IMR-90 (cell line): ENCODE measurements around the gene MAML3. TPM values are rescaled to one million over a fixed set of nuclear protein-coding genes. Genes with fewer than 3 reads are reported as not detected.
A peak's percentile ranks its signal among the peaks of the same experiment; 100 is the strongest.

ENCODE experiments used
- ATAC-seq: fragments of 200-7000 bp; cut with Tn5 transposase; 2 replicates; pipeline ENCODE4 v1.9.1; 2020; ENCODE audit warnings: low read depth, mild to moderate bottlenecking, moderate library complexity
- BruUV-seq: library from RNA; stranded (reverse); fragments of 400-500 nt; replicated peaks from 2 replicates; lab custom pipeline; 2021; lab: Mats Ljungman, UMichigan
- CTCF ChIA-PET: fragments of 300-600 bp; formaldehyde crosslinking; extraction: SDS; loops from one replicate; lab custom pipeline; 2021; ENCODE audit warnings: antibody characterized with exemption; lab: Yijun Ruan, JAX
- POLR2A ChIA-PET: fragments of 300-600 bp; sonication (Branson Sonifier 250); formaldehyde crosslinking; loops from one replicate; lab custom pipeline; 2022; ENCODE audit warnings: antibody characterized with exemption; ENCODE audit not compliant: unreplicated experiment; lab: Charles Lee
- DNase-seq: peaks from one replicate; pipeline ENCODE4 v3.0.0; 2013
- H2AFZ ChIP-seq: replicated peaks from 2 replicates; pipeline ENCODE3; 2013; ENCODE audit warnings: low read length, mild to moderate bottlenecking; ENCODE audit not compliant: poor library complexity
- H2AK5ac ChIP-seq: 2 replicates; pipeline ENCODE4 v1.6.1; 2013; ENCODE audit warnings: low read depth, low read length, inconsistent platforms
- H2AK9ac ChIP-seq: replicated peaks from 2 replicates; pipeline ENCODE3; 2013; ENCODE audit warnings: mild to moderate bottlenecking, low read depth, low read length, moderate library complexity; ENCODE audit not compliant: poor library complexity
- H2BK120ac ChIP-seq: 2 replicates; pipeline ENCODE4 v1.6.1; 2013; ENCODE audit warnings: low read depth, low read length, inconsistent platforms
- H2BK15ac ChIP-seq: 3 replicates; pipeline ENCODE4 v1.6.1; 2013; ENCODE audit warnings: low read depth, low read length, inconsistent platforms
- H2BK20ac ChIP-seq: 2 replicates; pipeline ENCODE4 v1.6.1; 2013; ENCODE audit warnings: low read depth, mild to moderate bottlenecking, inconsistent platforms, low read length, moderate library complexity
- H2BK5ac ChIP-seq: 2 replicates; pipeline ENCODE4 v1.6.1; 2013; ENCODE audit warnings: mild to moderate bottlenecking, low read depth, low read length, inconsistent platforms; ENCODE audit not compliant: poor library complexity, severe bottlenecking
- H3K14ac ChIP-seq: replicated peaks from 2 replicates; pipeline ENCODE4 v1.6.1; 2013; ENCODE audit warnings: low read depth, low read length, inconsistent platforms
- H3K18ac ChIP-seq: 2 replicates; pipeline ENCODE4 v1.6.1; 2013; ENCODE audit warnings: low read depth, low read length, control low read depth
- H3K23ac ChIP-seq: 2 replicates; pipeline ENCODE4 v1.6.1; 2013; ENCODE audit warnings: low read depth, low read length, inconsistent platforms
- H3K27ac ChIP-seq: 2 replicates; pipeline ENCODE4 v1.5.1; 2013; ENCODE audit warnings: mild to moderate bottlenecking, control low read depth, low read length; ENCODE audit not compliant: insufficient read depth
- H3K27me3 ChIP-seq: 2 replicates; pipeline ENCODE4 v1.6.1; 2013; ENCODE audit warnings: low read length; ENCODE audit not compliant: control insufficient read depth, insufficient read depth
- H3K36me3 ChIP-seq: 2 replicates; pipeline ENCODE4 v1.6.1; 2013; ENCODE audit warnings: low read length, mixed read lengths; ENCODE audit not compliant: control insufficient read depth, insufficient read depth
- H3K4ac ChIP-seq: 2 replicates; pipeline ENCODE4 v1.6.1; 2013; ENCODE audit warnings: low read depth, low read length, inconsistent platforms
- H3K4me1 ChIP-seq: 2 replicates; pipeline ENCODE4 v1.6.1; 2013; ENCODE audit warnings: low read length, mixed read lengths; ENCODE audit not compliant: control insufficient read depth, insufficient read depth
- H3K4me2 ChIP-seq: 2 replicates; pipeline ENCODE4 v1.6.1; 2013; ENCODE audit warnings: low read depth, mild to moderate bottlenecking, control low read depth, low read length, moderate library complexity
- H3K4me3 ChIP-seq: 2 replicates; pipeline ENCODE4 v1.5.1; 2013; ENCODE audit warnings: low read depth, mild to moderate bottlenecking, control low read depth, low read length, moderate library complexity; ENCODE audit not compliant: insufficient read depth
- H3K56ac ChIP-seq: 2 replicates; pipeline ENCODE4 v1.6.1; 2013; ENCODE audit warnings: low read length, inconsistent platforms; ENCODE audit not compliant: insufficient read depth; ENCODE audit errors: extremely low read depth
- H3K79me1 ChIP-seq, 2 experiments: 2 replicates each; pipeline ENCODE4 v1.6.1; 2013; ENCODE audit warnings: low read length in 2 of 2, inconsistent platforms in 1 of 2, low read depth in 1 of 2
- H3K9ac ChIP-seq: 2 replicates; pipeline ENCODE4 v1.6.1; 2013; ENCODE audit warnings: low read depth, low read length, control low read depth
- H3K9me1 ChIP-seq: 2 replicates; pipeline ENCODE4 v1.6.1; 2013; ENCODE audit warnings: low read length, inconsistent platforms; ENCODE audit not compliant: insufficient read depth
- H3K9me3 ChIP-seq: 2 replicates; pipeline ENCODE4 v1.6.1; 2013; ENCODE audit warnings: low read length; ENCODE audit not compliant: control insufficient read depth, insufficient read depth
- H4K20me1 ChIP-seq: 2 replicates; pipeline ENCODE4 v1.6.1; 2013; ENCODE audit warnings: low read length, inconsistent platforms; ENCODE audit not compliant: insufficient read depth
- H4K5ac ChIP-seq: 2 replicates; pipeline ENCODE4 v1.6.1; 2013; ENCODE audit warnings: mild to moderate bottlenecking, low read depth, low read length, control low read depth
- H4K8ac ChIP-seq, 2 experiments: 2 replicates each; pipeline ENCODE4 v1.6.1; 2013; ENCODE audit warnings: low read depth in 2 of 2, low read length in 2 of 2, control low read depth in 1 of 2, inconsistent platforms in 1 of 2
- H4K91ac ChIP-seq: 2 replicates; pipeline ENCODE4 v1.6.1; 2013; ENCODE audit warnings: low read depth, low read length, inconsistent platforms; ENCODE audit not compliant: insufficient read depth
- CEBPB ChIP-seq: IDR thresholded peaks from 2 replicates; pipeline ENCODE4 v1.6.1; 2012; ENCODE audit warnings: low read depth, low read length, improper control_type of control experiment
- ELK1 ChIP-seq: fragments of 150-350 bp; IDR thresholded peaks from 2 replicates; pipeline ENCODE4 v1.6.1; 2016; ENCODE audit warnings: low read depth, mild to moderate bottlenecking, low read length, moderate library complexity, borderline replicate concordance
- MAFK ChIP-seq: IDR thresholded peaks from 2 replicates; pipeline ENCODE4 v1.6.1; 2012; ENCODE audit warnings: low read depth, low read length, improper control_type of control experiment
- POLR2A ChIP-seq: IDR thresholded peaks from 2 replicates; pipeline ENCODE4 v1.6.1; 2012; ENCODE audit warnings: mild to moderate bottlenecking, low read depth, low read length
- RAD21 ChIP-seq: IDR thresholded peaks from 2 replicates; pipeline ENCODE4 v1.6.1; 2012; ENCODE audit warnings: low read length, improper control_type of control experiment
- SMC3 ChIP-seq: fragments of 150-350 bp; IDR thresholded peaks from 2 replicates; pipeline ENCODE4 v1.6.1; 2016; ENCODE audit warnings: low read depth, mild to moderate bottlenecking, antibody characterized with exemption, low read length, moderate library complexity
- whole genome bisulfite sequencing, 2 experiments: methylation state at CpG; one replicate each; pipeline versions ENCODE4 v1.1.5 to v1.1.7; 2013; ENCODE audit warnings: missing lambda C conversion rate in 2 of 2; ENCODE audit not compliant: insufficient read length in 1 of 2; ENCODE audit errors: extremely low coverage in 2 of 2; 5-methylcytosine and 5-hydroxymethylcytosine counted together
- dilution Hi-C: fragments of 300-500 bp; cut with HindIII; formaldehyde crosslinking; loops from one replicate; pipeline ENCODE4 v1.14.3; 2018; ENCODE audit warnings: low sequenced_read_pairs; ENCODE audit not compliant: unreplicated experiment
- in situ Hi-C: fragments of 300-500 bp; cut with MboI; formaldehyde crosslinking; loops from 3 replicates; pipeline ENCODE4 v1.14.3; 2019; ENCODE audit warnings: low sequenced_read_pairs, inconsistent platforms, mixed read lengths
- intact Hi-C: fragments of 100-400 bp; cut with micrococcal nuclease; formaldehyde crosslinking; loops from 2 replicates; pipeline ENCODE4 v1.10.0; 2022
- polyA plus RNA-seq, 3 experiments: library from polyadenylated mRNA; depleted of rRNA; stranded (reverse); fragments of >200 nt; gene quantifications; 2 replicates each; pipeline ENCODE4 v1.2.3, GENCODE V29; 2012; ENCODE audit warnings: low replicate concordance in 1 of 3
- total RNA-seq: library from RNA; depleted of rRNA; stranded (reverse); fragments of >200 nt; gene quantifications from 2 replicates; pipeline ENCODE4 v1.2.3, GENCODE V29; 2012

The MAML3 gene
- total and polyA plus RNA-seq, 2 of the 4 experiments (the other 2 are of a cell fraction), result 0.90 to 1.7 TPM

GRCh38 chr4:140061659-140062289, 92.2 kb downstream of the MAML3 start (continued):
- no peak for TF ChIP-seq RAD21

- H3K27me3 ChIP-seq, result no peaks in the 10 kb centered on the region
- no CpG with 5 or more reads among the region's 4 CpGs for WGBS, 2 experiments
- dilution Hi-C loops (no loop called here), intact Hi-C loops (no loop called here), in situ Hi-C loops (no loop called here)
- BruUV-seq, result no TSS peak
- H3K79me1 ChIP-seq, result 0 out of 4 replicates have a peak, but pooled peaks cover 3 to 12% of the 10 kb centered on the region in 2 experiments
- ATAC-seq (peak; percentile 68), DNase-seq (peak; percentile 79)
- H2AFZ ChIP-seq, result no peak overlapping the region
- peak overlapping the region; percentile 78; the same call in 1 of the 2 replicates for H3K27ac ChIP-seq
- H3K9ac ChIP-seq, result peak overlapping the region; percentile 47; the same call in 1 of the 2 replicates
- peak overlapping the region; percentile 5; the same call in 1 of the 2 replicates for H3K18ac ChIP-seq
- TF ChIP-seq ELK1 (no peak), MAFK (no peak), SMC3 (no peak), CEBPB (peak; percentile 89), POLR2A (no peak), RAD21 (no peak)
- H2BK20ac ChIP-seq, result peak overlapping the region; percentile 45
- H3K14ac ChIP-seq, result peak overlapping the region; percentile 81
- ChIA-PET CTCF (interaction anchor here (1.5 kb wide), 1 partner anchor 9 kb away, joined by 3 read pairs; no protein-coding TSS in a partner anchor), POLR2A (interaction anchor here (0.6 kb wide), 1 partner anchor 17 kb away, joined by 3 read pairs; no protein-coding TSS in a partner anchor)
- no peaks in the 10 kb centered on the region; the same call in none of the 2 replicates for H3K9me1 ChIP-seq
- H3K4me3 ChIP-seq, result peak overlapping the region; percentile 1; the same call in 1 of the 2 replicates
- H4K5ac ChIP-seq, result peak overlapping the region; percentile 80; the same call in 1 of the 2 replicates
- H4K91ac ChIP-seq, result peak overlapping the region; percentile 69; the same call in 1 of the 2 replicates
- H4K8ac ChIP-seq, result peak overlapping the region; percentile 8 to 65; a peak in 3 of 4 replicates
- no peaks in the 10 kb centered on the region for H3K36me3 ChIP-seq
- peak overlapping the region; percentile 23 for H3K4ac ChIP-seq
- H2BK5ac ChIP-seq, result peak overlapping the region; percentile 82
- H3K9me3 ChIP-seq, result no peaks in the 10 kb centered on the region
- peaks cover 14% of the 10 kb centered on the region for H3K4me1 ChIP-seq
- peak overlapping the region; percentile 54; the same call in 1 of the 2 replicates for H3K56ac ChIP-seq
- H3K23ac ChIP-seq, result peak overlapping the region; percentile 89; the same call in 1 of the 2 replicates
- H2AK5ac ChIP-seq, result peak overlapping the region; percentile 71; the same call in 1 of the 2 replicates
- no peak overlapping the region for H2AK9ac ChIP-seq
- no peaks in the 10 kb centered on the region for H4K20me1 ChIP-seq
- H3K4me2 ChIP-seq, result peak overlapping the region; percentile 67
- peak overlapping the region; percentile 43; the same call in 2 of the 3 replicates for H2BK15ac ChIP-seq
- H2BK120ac ChIP-seq, result peak overlapping the region; percentile 75
These were observed 92.8 kb downstream of the MAML3 start for GRCh38 chr4:140061194-140061593.
